Psoas muscle (tissue), 8 donors: ENCODE measurements around the gene CYP21A2. TPM values are rescaled to one million over a fixed set of nuclear protein-coding genes. Genes with fewer than 3 reads are reported as not detected.
"Not testable (repeated sequence)": the region's sequence is repeated elsewhere in the genome, so short reads cannot be mapped to it uniquely, and the experiment has no call there.

Source experiments
- ATAC-seq, 4 donors: fragments of 200-7000 bp; cut with Tn5 transposase; one replicate each; pipeline ENCODE4 v1.9.1; 2020; ENCODE audit warnings: moderate library complexity in 3 of 4, mild to moderate bottlenecking in 2 of 4
- DNase-seq, 2 donors: peaks; one replicate each; pipeline ENCODE4 v3.0.0-alpha.2; 2020
- H3K27ac ChIP-seq: fragments of 200-600 bp; one replicate; pipeline ENCODE4 v1.8.0; 2022
- H3K27me3 ChIP-seq, 3 donors: fragments of 200-600 bp in 1 of 3; one replicate each; pipeline versions ENCODE4 v1.6.1 to v1.8.0; 2013 to 2022; ENCODE audit warnings: low read length in 2 of 3, mild to moderate bottlenecking in 2 of 3, moderate library complexity in 1 of 3; ENCODE audit not compliant: insufficient read depth in 3 of 3
- H3K36me3 ChIP-seq, 2 donors: fragments of 200-600 bp in 1 of 2; one replicate each; pipeline versions ENCODE4 v1.6.1 to v1.8.0; 2013 to 2022; ENCODE audit warnings: low read depth in 1 of 2, mild to moderate bottlenecking in 1 of 2, moderate library complexity in 1 of 2; ENCODE audit not compliant: insufficient read depth in 1 of 2
- H3K4me1 ChIP-seq: fragments of 200-600 bp; one replicate; pipeline ENCODE4 v1.8.0; 2022
- H3K4me3 ChIP-seq: fragments of 200-600 bp; one replicate; pipeline ENCODE4 v1.8.0; 2022; ENCODE audit warnings: mild to moderate bottlenecking
- H3K9me3 ChIP-seq: fragments of 200-600 bp; one replicate; pipeline ENCODE4 v1.8.0; 2022
- WGBS, 3 donors: extraction: QIAGEN DNeasy Blood & Tissue Kit; methylation state at CpG; one replicate each; pipeline versions ENCODE4 v1.1.6 to v1.1.7; 2013; 5-methylcytosine and 5-hydroxymethylcytosine counted together
- intact Hi-C, 2 donors: fragments of 100-400 bp; cut with DNase I; formaldehyde crosslinking; loops; one replicate each; pipeline versions ENCODE4 v1.11.0 to v1.14.2; 2022
- polyA plus RNA-seq, 3 donors: library from polyadenylated mRNA; stranded (reverse); fragments of 200-250 nt; gene quantifications; one replicate each; pipeline ENCODE4 v1.2.3, GENCODE V29; 2013
- total RNA-seq, 4 donors: library from RNA; stranded (reverse); fragmentation: NEBNext Ultra II Directional in 2 of 4; extraction: Animal tissue kit (Norgen Biotek cat#: 25700) in 2 of 4; gene quantifications; one replicate each; pipeline versions ENCODE4 v1.2.1 to v1.2.4, GENCODE V29; 2021 to 2023
- TF ChIP-seq, protein P1 (sequence below): fragments of 200-600 bp; IDR thresholded peaks from one replicate; pipeline ENCODE4 v1.8.0; 2022; ENCODE audit warnings: antibody characterized with exemption
- donor health status: healthy with polysubstance abuse.
- donor health status: DM: no; HTN: no; CAD: no; lungs with moderate emphysema.
- donor health status: Bipolar disorder and iron deficiency.
- donor health status: healthy.
- donor health status: DM: yes; HTN: yes; CAD: no.
- donor health status: DM: no; HTN: no; CAD: no.
- donor health status: DM: no; HTN: no; CAD: no.
- donor health status: DM: yes; HTN: yes; CAD: no.

CYP21A2 gene
- total and polyA plus RNA-seq, 7 donors = 0.05 to 9.9 (median 0.15) TPM; not detected in 3

DNA sequence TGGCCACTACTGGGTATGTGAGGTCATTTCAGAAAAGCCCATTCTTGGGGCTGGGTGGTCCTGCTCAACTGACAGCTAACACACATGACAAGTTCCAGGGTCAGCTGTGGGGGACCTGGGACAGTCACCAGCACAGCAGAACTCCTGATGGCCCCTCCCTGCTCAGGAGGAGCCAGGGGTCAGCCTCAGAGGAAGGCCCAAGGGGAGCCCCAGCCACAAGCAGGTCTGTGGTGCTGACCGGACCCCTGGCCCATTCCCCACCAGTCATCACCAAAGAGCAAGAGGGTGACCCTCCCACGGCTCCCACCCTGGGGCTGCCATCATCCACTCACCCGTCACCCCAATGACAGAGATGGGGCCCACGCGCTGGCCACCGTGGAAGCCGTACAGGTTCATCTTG is 18.0 kb downstream of the CYP21A2 start:
- no peak overlapping the region for H3K27ac ChIP-seq
- no peaks in the 10 kb centered on the region for H3K36me3 ChIP-seq
- intact Hi-C loops = no loop called here
- H3K4me3 ChIP-seq = no peak overlapping the region
- ATAC-seq (no peak), DNase-seq (peak in 1 of 2 donors; percentile 45)
- TF ChIP-seq, protein P1, sequence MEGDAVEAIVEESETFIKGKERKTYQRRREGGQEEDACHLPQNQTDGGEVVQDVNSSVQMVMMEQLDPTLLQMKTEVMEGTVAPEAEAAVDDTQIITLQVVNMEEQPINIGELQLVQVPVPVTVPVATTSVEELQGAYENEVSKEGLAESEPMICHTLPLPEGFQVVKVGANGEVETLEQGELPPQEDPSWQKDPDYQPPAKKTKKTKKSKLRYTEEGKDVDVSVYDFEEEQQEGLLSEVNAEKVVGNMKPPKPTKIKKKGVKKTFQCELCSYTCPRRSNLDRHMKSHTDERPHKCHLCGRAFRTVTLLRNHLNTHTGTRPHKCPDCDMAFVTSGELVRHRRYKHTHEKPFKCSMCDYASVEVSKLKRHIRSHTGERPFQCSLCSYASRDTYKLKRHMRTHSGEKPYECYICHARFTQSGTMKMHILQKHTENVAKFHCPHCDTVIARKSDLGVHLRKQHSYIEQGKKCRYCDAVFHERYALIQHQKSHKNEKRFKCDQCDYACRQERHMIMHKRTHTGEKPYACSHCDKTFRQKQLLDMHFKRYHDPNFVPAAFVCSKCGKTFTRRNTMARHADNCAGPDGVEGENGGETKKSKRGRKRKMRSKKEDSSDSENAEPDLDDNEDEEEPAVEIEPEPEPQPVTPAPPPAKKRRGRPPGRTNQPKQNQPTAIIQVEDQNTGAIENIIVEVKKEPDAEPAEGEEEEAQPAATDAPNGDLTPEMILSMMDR = no peak
- no peaks in the 10 kb centered on the region for H3K27me3 ChIP-seq
- no peaks in the 10 kb centered on the region for H3K4me1 ChIP-seq
- 90 to 100% (median 92%) methylated on average over 7 of the region's 7 CpGs for WGBS, 3 donors
- no peaks in the 10 kb centered on the region for H3K9me3 ChIP-seq

DNA sequence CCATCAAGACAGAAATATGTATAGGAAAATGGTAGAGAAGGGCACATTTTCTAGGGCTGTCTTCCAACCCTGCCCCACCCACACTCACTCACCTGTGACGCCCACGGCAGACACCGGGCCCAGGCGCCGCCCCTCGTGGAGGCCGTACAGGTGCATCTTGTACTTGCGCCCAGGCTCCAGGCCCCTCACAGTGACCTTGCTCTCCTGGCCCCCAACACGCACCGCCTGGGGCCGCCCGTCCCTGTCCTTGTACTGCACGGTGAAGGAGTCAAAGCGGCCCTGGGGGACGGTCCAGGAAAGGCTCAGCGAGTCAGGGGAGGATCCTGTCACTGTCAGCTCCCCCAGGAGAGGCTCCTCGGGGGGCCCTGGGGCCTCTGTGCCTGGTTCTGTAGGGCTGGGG is 19.8 kb downstream of the CYP21A2 start:
- TF ChIP-seq, protein P1 = no peak
- no peak for ATAC-seq

DNA sequence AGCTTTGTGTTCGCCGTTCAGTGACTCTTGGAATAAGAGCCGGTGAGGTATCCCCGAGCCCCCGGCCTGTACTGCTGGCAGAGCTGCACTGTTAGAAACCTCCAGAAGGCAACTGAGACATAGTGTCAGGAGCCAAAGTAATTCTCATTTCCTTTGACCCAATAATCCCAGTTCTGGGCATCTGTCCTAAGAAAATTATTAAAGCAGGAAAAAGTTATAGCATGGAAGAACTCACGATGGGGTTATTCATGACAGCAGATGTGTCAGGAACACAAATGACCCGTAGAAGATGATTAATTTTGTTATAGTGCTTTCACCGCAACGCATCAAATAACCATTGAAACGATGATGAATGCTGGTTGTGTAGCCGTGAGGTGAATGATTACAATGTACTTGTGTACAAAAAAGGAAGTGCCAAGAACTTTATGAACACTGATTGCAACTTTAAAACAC is 20.3 kb downstream of the CYP21A2 start:
- peak in 1 of 2 donors; percentile 50 for DNase-seq
- no peaks in the 10 kb centered on the region for H3K4me1 ChIP-seq
- H3K27ac ChIP-seq = no peak overlapping the region
- TF ChIP-seq, protein P1 = no peak
- intact Hi-C loops = no loop called here
- H3K9me3 ChIP-seq = no peaks in the 10 kb centered on the region
- peaks cover 0 to 4% of the 10 kb centered on the region in 2 donors for H3K36me3 ChIP-seq
- WGBS, 3 donors = 71 to 76% (median 75%) methylated on average over 11 of the region's 11 CpGs
- H3K27me3 ChIP-seq = no peaks in the 10 kb centered on the region
- ATAC-seq = peak in 2 of 4 donors; percentile 18 to 24
- H3K4me3 ChIP-seq = no peak overlapping the region

More for the DNA sequence above, 19.8 kb downstream of the CYP21A2 start:
- H3K27me3 ChIP-seq = no peaks in the 10 kb centered on the region
- H3K36me3 ChIP-seq = peaks cover 0 to 4% of the 10 kb centered on the region in 2 donors
- peak in 1 of 2 donors; percentile 54 for DNase-seq
- no peak overlapping the region for H3K4me3 ChIP-seq
- no peak overlapping the region for H3K27ac ChIP-seq
- 80 to 91% (median 87%) methylated on average over 17 of the region's 17 CpGs for WGBS, 3 donors
- H3K9me3 ChIP-seq = no peaks in the 10 kb centered on the region
- intact Hi-C loops = no loop called here
- no peaks in the 10 kb centered on the region for H3K4me1 ChIP-seq

DNA sequence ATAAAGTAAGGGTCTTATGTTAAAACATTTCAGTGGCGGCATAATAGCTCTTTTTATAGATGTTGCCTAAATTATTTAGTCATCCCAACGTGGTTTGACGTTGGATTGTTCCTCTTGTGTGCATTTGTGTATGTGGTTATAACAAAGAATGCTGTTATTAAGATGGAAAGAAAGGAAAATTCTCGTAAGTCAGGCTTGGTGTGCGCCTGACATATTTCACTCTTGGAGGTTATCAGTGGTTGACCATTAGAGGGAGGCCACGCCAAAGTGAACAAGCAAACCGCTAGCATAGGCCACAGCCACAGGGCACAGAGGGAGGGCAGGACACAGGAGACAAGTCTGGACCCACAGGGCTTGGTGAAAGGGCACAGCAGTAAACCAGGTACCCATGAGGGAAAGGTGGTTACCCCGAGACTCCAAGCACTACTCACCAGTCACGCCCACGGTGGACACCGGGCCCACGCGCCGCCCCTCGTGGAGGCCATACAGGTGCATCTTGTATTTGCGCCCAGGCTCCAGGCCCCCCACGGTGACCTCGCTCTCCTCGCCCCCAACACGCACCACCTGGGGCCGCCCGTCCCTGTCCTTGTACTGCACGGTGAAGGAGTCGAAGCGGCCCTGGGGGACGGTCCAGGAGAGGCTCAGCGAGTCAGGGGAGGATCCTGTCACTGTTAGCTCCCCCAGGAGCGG is 22.9 kb downstream of the CYP21A2 start:
- intact Hi-C loops = no loop called here
- Histone ChIP-seq H3K4me3 (no peak overlapping the region), H3K27ac (no peak overlapping the region), H3K27me3 (no peaks in the 10 kb centered on the region), H3K4me1 (no peaks in the 10 kb centered on the region), H3K9me3 (no peaks in the 10 kb centered on the region), H3K36me3 (peaks cover 0 to 4% of the 10 kb centered on the region in 2 donors)
- 89 to 93% (median 92%) methylated on average over 19 to 28 of the region's 28 CpGs for WGBS, 3 donors
- TF ChIP-seq, protein P1 = no peak
- ATAC-seq (no peak), DNase-seq (no peak)

DNA sequence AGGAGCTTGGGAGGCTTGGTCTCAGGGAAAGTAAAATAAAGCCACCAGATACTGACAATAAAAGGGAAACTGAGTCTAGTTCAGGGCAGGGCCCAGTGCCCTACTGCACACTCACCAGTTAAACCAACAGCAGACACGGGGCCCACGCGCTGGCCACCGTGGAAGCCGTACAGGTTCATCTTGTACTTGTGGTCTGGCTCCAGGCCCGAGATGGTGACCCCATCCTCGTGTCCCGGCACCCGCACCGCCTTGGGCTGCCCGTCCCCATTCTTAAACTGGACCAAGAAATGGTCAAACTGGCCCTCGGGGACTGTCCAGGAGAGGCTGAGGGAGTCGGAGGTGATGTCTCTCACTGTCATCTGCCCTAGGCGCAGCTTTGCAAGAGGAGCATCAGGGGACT is 26.5 kb downstream of the CYP21A2 start:
- 90 to 94% (median 92%) methylated on average over 14 of the region's 14 CpGs for WGBS, 3 donors
- DNase-seq = peak in 1 of 2 donors; percentile 16
- Histone ChIP-seq H3K4me3 (no peak overlapping the region), H3K4me1 (no peaks in the 10 kb centered on the region), H3K36me3 (peaks cover 0 to 9% of the 10 kb centered on the region in 2 donors), H3K27ac (no peak overlapping the region), H3K9me3 (no peaks in the 10 kb centered on the region), H3K27me3 (no peaks in the 10 kb centered on the region)
- TF ChIP-seq, protein P1 = no peak
- no peak for ATAC-seq
- intact Hi-C loops = no loop called here

DNA sequence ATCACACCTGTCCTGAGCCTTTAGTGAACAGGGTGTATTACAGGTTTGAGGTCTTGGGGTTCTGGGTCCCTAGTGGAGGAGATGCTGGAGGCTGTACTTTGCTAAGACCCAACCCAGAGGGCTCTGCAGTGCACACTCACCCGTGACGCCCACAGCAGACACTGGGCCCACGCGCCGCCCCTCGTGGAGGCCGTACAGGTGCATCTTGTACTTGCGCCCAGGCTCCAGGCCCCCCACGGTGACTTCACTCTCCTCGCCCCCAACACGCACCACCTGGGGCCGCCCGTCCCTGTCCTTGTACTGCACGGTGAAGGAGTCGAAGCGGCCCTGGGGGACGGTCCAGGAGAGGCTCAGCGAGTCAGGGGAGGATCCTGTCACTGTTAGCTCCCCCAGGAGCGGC is 29.3 kb downstream of the CYP21A2 start:
- H3K27ac ChIP-seq, H3K36me3 ChIP-seq, H3K9me3 ChIP-seq, H3K4me1 ChIP-seq, ATAC-seq, intact Hi-C loops, H3K27me3 ChIP-seq, DNase-seq, H3K4me3 ChIP-seq: not testable (repeated sequence)
- 87 to 94% (median 90%) methylated on average over 18 to 19 of the region's 19 CpGs for WGBS, 3 donors

DNA sequence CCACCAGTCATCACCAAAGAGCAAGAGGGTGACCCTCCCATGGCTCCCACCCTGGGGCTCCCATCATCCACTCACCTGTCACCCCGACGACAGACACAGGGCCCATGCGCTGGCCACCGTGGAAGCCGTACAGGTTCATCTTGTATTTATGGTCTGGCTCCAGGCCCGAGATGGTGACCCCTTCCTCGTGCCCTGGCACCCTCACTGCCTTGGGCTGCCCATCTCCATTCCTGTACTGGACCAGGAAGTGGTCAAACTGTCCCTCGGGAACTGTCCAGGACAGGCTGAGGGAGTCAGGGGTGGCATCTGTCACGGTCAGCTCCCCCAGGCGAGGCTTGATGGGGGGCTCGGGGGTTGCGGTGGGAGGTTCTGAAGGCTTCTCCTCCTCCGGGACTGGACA is 30.1 kb downstream of the CYP21A2 start:
- H3K4me3 ChIP-seq, H3K36me3 ChIP-seq, H3K4me1 ChIP-seq, H3K9me3 ChIP-seq, H3K27me3 ChIP-seq, H3K27ac ChIP-seq, intact Hi-C loops, ATAC-seq: not testable (repeated sequence)
- WGBS, 3 donors = 84 to 95% (median 93%) methylated on average over 13 of the region's 13 CpGs
- peak in 1 of 2 donors; percentile 36 for DNase-seq
